Uterus (tissue), 4 donors: ENCODE data around the gene CLINT1. TPM values are rescaled to one million over a fixed set of nuclear protein-coding genes. Genes with fewer than 3 reads are reported as not detected.

Experiments used
- DNase-seq, 2 donors: peaks; one replicate each; pipeline ENCODE4 v3.0.0-alpha.2; 2019 to 2020
- H3K27ac ChIP-seq, 2 donors: fragments of 200-600 bp; sonication (generic); 1 replicate in 1 of 2; 2 replicates in 1 of 2; pipeline ENCODE4 v1.5.1; 2016 to 2018
- H3K27me3 ChIP-seq, 2 donors: fragments of 200-600 bp; sonication (generic); one replicate each; pipeline ENCODE4 v1.5.1; 2018 to 2019; ENCODE audit warnings: control low read depth in 1 of 2
- H3K36me3 ChIP-seq, 2 donors: fragments of 200-600 bp; sonication (generic); one replicate each; pipeline ENCODE4 v1.5.1; 2019; ENCODE audit warnings: control low read depth in 1 of 2
- H3K4me1 ChIP-seq, 2 donors: fragments of 200-600 bp; sonication (generic); one replicate each; pipeline ENCODE4 v1.5.1; 2018 to 2019; ENCODE audit warnings: control low read depth in 1 of 2
- H3K4me3 ChIP-seq, 2 donors: fragments of 200-600 bp; sonication (generic); 1 replicate in 1 of 2; 2 replicates in 1 of 2; pipeline ENCODE4 v1.5.1; 2018 to 2019; ENCODE audit warnings: mild to moderate bottlenecking in 1 of 2
- H3K9me3 ChIP-seq, 2 donors: fragments of 200-600 bp; sonication (generic); one replicate each; pipeline ENCODE4 v1.5.1; 2019; ENCODE audit warnings: control low read depth in 1 of 2
- CTCF ChIP-seq, 4 experiments: fragments of 200-600 bp in 2 of 4; fragments of 450-650 bp in 2 of 4; sonication (generic) in 2 of 4; IDR thresholded peaks; one replicate each; pipeline ENCODE4 v1.5.1; 2016 to 2019; ENCODE audit warnings: antibody characterized with exemption in 4 of 4, mild to moderate bottlenecking in 2 of 4, moderate library complexity in 1 of 4
- POLR2A ChIP-seq, 2 donors: fragments of 450-650 bp; IDR thresholded peaks; one replicate each; pipeline ENCODE4 v1.6.1; 2016; ENCODE audit warnings: antibody characterized with exemption in 2 of 2, mild to moderate bottlenecking in 1 of 2, moderate library complexity in 1 of 2
- intact Hi-C: fragments of 100-400 bp; cut with DNase I; formaldehyde crosslinking; loops from one replicate; pipeline ENCODE4 v1.15.1; 2023; ENCODE audit warnings: low total_unique reads
- total RNA-seq, 4 donors: library from RNA; depleted of rRNA in 3 of 4; stranded (reverse); fragments of >200 nt in 3 of 4; gene quantifications; one replicate each; pipeline versions ENCODE4 v1.1.0 to v1.2.4, GENCODE V29; 2014 to 2023
- donor health status: DM: yes; HTN: yes; CAD: no.

Gene CLINT1
- total RNA-seq, 4 donors from 2014 or later = 36.6 to 96.0 (median 55.3) TPM

GRCh38 chr5:157835041-157835440 lies 23.9 kb downstream of the CLINT1 start:
- intact Hi-C loops = no loop called here
- Histone ChIP-seq H3K9me3 (no peaks in the 10 kb centered on the region), H3K4me1 (peaks cover 3 to 6% of the 10 kb centered on the region in 2 donors), H3K4me3 (no peak overlapping the region), H3K36me3 (no peaks in the 10 kb centered on the region), H3K27me3 (no peaks in the 10 kb centered on the region), H3K27ac (no peak overlapping the region)
- TF ChIP-seq CTCF (IDR thresholded peaks at IDR 0.05) = no peak
- no peak for TF ChIP-seq POLR2A (IDR thresholded peaks at IDR 0.05)
- DNase-seq = no peak

GRCh38 chr5:157828944-157829639 lies 29.9 kb downstream of the CLINT1 start:
- Histone ChIP-seq H3K4me3 (no peak overlapping the region), H3K27ac (peak overlapping the region; percentile 58), H3K27me3 (no peaks in the 10 kb centered on the region), H3K9me3 (no peaks in the 10 kb centered on the region), H3K4me1 (peaks cover 4 to 12% of the 10 kb centered on the region in 2 donors), H3K36me3 (no peaks in the 10 kb centered on the region)
- intact Hi-C loops = no loop called here
- no peak for TF ChIP-seq POLR2A (IDR thresholded peaks at IDR 0.05)
- no peak for DNase-seq

- Histone ChIP-seq H3K4me3 (no peak overlapping the region), H3K36me3 (no peaks in the 10 kb centered on the region), H3K4me1 (peaks cover 4 to 12% of the 10 kb centered on the region in 2 donors), H3K27me3 (no peaks in the 10 kb centered on the region), H3K27ac (peak overlapping the region; percentile 58), H3K9me3 (no peaks in the 10 kb centered on the region)
- no peak for DNase-seq
- TF ChIP-seq CTCF (IDR thresholded peaks at IDR 0.05) (no peak), POLR2A (IDR thresholded peaks at IDR 0.05) (no peak)
- intact Hi-C loops = no loop called here
These were observed 30.6 kb downstream of the CLINT1 start for GRCh38 chr5:157828105-157828943.

GRCh38 chr5:157827423-157827822 lies 31.5 kb downstream of the CLINT1 start:
- Histone ChIP-seq H3K4me3 (no peak overlapping the region), H3K4me1 (peaks cover 4 to 12% of the 10 kb centered on the region in 2 donors), H3K36me3 (no peaks in the 10 kb centered on the region), H3K9me3 (no peaks in the 10 kb centered on the region), H3K27me3 (no peaks in the 10 kb centered on the region), H3K27ac (peak overlapping the region; percentile 58)
- intact Hi-C loops = no loop called here
- no peak for TF ChIP-seq CTCF (IDR thresholded peaks at IDR 0.05)
- no peak for TF ChIP-seq POLR2A (IDR thresholded peaks at IDR 0.05)
- no peak for DNase-seq

- peaks cover 8 to 12% of the 10 kb centered on the region in 2 donors for H3K4me1 ChIP-seq
- DNase-seq = no peak
These were observed 35.3 kb downstream of the CLINT1 start for GRCh38 chr5:157823655-157824054.

More at GRCh38 chr5:157823655-157824054, 35.3 kb downstream of the CLINT1 start:
- H3K27me3 ChIP-seq = no peaks in the 10 kb centered on the region
- no peak overlapping the region for H3K4me3 ChIP-seq
- intact Hi-C loops = no loop called here
- no peaks in the 10 kb centered on the region for H3K36me3 ChIP-seq
- TF ChIP-seq CTCF (IDR thresholded peaks at IDR 0.05) (no peak), POLR2A (IDR thresholded peaks at IDR 0.05) (no peak)
- H3K9me3 ChIP-seq = no peaks in the 10 kb centered on the region
- H3K27ac ChIP-seq = no peak overlapping the region
